Activated CD8-positive, alpha-beta memory T cell treated with anti-CD3 and anti-CD28 coated beads, Interleukin-2, amount 50 U/mL, for 1 hour (primary cell): ENCODE data around the gene COA8.

Source experiments
- DNase-seq: peaks from one replicate; pipeline ENCODE4 v3.0.0-alpha.2; 2020; ENCODE audit errors: extremely low read depth

The COA8 gene

DNA sequence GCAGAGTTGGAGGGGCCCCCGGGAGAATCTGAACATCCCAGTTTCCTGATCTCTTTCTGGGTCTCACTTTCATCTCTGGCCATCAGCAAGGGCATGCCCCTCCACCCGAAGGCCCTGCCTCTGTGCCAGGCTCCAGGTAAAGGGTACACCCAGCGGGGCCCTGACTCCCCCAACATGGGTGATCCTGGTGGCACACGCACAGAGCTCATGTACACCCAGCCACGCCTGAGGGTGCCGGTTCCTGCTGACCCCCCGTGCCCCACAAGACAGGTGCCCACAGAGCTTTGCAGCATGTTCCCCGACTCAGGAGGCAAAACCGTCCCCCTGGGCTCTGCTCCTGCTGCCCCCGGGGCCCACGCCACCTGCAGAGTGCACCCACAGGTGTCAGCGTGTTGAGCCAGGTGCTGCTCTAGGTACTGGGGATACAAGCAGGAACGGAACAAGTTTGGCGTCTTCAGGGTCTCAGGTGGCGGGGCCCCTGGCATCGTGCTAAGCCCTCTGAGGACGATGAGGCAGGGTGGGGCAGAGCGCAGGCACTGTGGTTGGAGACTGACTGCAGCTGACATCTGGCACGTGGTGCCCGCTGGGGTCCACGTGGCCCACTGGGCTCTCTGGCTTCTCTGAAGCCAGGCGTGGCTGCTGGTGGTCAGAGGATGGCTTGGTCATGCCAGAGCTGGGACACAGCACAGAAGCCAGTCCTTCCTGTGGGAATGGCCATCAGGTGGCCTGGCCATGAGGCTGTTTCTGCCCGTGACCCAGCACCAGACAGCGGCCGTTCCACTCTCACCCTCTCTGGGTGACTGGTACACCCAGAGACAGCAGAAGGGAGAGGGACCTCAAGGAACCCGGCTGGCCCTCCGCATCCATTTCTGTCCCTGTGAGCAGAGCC is 14.1 kb upstream of the COA8 start:
- DNase-seq, result no peak

DNA sequence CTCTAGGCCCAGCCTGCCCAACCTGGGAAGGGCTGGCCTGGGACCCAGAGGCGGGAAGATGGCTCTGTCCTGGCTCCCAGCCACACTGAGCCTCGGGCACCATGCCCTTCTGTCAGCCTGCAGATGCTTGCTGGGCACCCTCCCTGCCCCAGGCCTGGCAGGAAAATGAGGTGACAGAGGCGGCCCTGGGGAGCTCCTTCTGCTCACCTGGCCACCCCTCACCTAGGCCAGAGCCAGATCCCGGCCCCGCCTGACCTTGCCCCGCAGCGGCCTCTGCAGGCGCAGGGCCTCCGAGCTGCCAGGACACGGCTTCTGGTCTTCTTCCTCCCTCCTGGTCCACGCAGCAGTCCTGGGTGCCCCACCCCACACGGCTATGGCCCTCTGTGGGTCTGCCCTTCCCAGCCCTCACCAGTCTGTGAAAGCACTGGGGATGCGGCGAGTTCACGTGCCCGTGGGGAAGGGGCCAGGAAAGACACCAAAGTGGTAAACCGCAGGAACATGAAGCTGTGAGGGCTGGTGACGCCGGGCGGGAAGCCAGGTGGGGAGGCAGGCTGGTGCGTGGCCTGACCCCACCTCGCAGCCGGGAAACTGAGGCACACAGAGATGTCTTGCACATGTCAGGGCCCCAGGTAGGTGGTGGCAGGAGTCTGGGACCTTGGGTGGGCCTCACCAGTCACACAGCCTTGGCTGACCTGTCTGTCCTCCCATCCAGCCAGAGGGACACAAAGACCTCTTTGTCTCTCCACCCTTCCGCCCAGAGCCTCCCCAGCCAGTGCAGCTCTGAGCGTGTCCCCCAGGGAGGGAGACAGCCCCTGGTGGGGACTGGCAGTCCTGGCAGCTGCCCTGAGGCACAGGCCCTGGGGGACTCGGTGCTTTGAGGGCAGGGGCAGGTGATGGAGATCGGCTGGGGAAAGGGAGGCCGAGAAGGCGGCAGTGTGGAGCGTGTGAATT is 13.1 kb upstream of the COA8 start:
- DNase-seq, result no peak

DNA sequence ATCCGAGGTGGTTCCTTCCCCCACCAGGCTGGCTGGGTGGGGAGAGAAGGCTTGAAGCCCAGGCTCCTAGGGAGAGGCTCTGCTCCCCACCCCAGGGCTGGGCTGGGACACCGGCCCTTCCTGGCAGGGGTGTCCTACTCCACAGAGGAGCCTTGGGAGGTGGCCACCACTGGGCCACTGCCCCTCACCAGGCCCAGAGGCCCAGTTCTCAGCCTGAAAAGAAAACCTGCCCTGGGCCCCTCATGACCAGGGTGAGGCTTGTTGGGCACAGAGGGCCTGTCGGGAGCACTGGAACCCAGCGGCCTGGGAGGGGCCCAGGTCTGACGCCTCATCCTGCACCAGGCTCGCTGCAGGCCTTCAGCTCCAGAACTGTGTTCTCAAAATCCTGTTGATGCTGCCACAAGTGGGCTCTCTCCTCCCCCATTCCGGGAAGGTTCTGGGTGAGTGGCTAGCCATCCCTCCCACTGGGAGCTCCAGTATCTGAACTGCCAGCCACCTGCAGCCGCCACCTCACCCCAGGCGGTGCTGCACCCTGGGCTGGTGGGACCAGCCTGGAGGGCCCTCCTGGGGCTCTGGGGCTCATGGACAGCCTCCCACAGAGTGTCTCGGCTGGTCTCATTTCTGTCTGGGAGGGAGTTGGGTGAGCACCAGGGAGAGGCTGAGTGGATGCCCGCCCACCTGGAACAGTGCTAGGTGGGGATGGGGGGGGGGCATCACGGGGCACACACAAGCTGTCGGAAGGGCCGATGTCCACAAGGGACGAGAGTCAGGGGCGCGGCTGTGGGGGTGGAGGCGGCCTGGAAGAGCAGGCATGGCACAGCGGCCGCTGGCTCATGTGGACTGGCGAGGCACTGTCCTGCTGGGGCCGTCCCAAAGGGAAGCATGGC is 12.1 kb upstream of the COA8 start:
- DNase-seq, result no peak

DNA sequence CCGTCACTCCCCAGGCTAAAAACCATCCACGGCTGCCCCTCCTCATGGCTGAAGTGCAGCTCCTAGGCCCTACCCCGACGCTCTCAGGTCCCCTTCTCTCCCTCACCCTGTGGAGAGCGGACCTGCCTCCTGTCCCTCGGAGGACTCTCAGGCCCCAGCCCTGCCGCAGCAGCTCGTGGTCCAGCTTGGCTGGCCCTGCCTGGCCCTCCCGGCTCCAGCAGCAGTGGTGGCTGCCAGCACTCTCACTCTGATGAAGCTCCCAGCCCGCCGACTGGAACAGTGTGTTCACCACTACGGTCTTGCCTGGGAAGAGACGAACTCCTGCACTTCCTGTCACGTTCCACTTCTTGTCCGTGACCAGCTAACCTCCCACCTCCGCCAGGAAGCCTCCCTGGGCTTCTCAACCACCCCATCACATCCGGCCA is 11.4 kb upstream of the COA8 start:
- no peak for DNase-seq

DNA sequence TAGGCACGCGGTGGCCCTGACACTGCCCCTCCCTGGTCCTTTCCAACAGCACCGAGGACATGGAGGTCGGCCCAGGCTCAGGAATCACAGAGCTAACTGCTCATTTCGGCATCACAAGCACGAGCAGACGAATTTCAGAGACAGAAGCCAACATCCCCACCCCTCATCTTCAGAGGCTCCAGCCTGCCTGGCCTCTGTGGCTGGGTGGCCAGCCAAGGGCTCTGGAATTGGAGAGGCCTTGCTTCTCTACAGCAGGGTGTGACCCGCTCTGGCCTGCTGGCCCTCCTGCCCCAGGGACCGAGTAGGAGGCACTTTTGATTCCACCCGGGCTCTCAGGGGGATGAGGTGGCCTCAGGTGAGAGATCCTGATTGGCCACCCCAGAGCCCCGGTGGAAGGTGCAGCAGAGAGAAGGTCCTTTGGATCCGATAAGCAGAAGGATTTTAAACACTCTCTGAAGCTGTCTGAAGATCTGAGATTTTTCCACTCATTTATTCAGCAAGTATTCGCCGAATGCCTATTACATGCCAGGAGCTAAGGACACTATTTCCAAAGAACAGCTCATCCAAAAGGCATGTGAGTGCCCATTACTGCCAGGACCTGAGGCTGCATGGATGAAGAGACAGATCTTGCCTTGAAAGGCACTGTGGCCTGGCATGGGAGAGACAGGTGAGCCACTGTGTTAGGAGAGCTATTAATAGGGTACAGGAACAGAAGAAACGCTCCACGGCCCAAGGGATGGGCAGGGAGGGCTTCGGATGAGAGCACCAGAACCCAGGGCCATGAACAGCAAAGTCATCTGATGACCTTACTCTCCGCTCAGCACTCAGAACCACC is 10.5 kb upstream of the COA8 start:
- DNase-seq, result no peak

DNA sequence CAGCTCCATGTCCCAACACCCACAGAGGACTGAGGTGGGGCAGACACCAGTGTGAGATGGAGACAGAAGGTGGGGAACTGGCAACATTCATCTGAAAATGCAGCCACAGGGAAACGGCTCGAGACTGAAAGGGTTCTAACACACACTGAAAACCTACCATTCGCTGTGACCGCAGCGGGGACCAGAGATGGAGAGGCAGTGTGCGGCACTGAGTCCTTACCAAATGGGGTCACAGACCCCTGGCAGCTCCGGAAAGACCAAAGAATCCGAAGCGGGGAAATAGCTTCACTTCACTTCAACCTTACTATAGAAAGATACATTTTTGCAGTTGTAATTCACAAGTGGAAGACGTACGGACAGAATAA is 9.9 kb upstream of the COA8 start:
- no peak for DNase-seq

DNA sequence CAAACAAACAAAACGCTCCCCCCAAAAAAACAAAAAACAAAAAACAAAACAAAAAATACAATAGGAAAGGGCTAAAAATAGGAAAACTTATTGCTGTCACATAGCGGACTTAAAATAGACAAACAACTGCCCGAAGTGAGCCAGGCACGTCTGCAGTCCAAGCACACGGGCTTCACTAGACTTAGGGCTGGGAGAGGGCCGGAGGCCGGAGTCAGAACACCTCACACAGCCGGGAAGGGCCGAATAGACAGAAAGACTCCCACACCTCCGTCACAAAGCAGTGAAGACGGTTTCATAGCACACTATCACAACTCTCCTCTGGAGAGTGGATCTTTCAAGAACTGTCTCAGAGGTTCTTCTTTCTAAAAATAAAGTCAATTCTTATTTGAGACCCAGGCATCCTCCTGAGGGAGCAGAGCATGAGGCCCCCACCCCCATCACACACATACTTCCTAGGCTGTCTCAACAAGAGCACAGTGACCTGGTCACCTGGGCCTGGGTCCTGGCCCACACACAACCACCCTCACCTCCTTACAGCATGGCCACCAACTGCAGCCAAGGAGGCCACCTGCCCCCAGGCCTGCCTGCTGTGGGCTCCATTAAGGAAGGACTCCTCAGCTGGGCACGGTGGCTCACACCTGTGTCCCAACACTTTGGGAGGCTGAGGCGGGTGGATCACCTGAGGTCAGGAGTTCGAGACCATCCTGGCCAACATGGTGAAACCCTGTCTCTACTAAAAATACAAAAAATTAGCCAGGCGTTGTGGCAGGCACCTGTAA is 7.0 kb upstream of the COA8 start:
- DNase-seq, result no peak

DNA sequence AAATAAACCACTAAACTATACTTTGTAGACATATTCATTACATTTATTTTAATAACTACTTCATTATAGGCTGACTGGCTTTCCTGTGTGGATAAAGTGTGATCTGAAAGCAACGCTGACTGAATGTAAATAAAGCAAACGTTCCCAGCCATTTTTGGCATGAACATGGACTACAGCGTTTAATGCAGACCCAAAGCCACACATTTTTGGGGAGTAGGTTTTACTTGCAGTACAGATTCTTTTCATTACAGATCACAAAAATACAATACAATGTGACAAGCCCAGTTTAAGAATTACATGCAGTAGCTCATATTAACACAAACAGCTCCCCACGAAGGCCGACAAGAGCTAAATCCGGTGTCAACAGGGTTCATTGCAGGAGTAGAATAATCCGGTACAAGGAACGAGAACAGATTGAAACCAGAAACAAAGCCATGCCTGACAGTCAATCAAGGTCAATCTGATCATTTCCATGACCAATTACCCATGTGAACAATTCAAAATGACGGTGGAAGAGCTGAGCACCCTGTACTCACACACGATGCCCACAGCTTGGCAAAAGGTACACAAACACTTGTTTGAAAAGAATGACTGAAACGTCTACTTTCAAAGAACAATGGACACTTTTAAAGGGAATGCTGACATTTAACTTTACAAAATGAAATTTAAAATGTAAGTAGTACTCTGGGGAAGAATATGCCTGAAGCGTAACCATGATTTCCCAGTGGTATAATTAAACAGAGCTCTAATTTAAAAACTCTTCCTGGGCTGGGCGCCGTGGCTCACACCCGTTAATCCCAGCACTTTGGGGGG is 5.6 kb upstream of the COA8 start:
- no peak for DNase-seq

DNA sequence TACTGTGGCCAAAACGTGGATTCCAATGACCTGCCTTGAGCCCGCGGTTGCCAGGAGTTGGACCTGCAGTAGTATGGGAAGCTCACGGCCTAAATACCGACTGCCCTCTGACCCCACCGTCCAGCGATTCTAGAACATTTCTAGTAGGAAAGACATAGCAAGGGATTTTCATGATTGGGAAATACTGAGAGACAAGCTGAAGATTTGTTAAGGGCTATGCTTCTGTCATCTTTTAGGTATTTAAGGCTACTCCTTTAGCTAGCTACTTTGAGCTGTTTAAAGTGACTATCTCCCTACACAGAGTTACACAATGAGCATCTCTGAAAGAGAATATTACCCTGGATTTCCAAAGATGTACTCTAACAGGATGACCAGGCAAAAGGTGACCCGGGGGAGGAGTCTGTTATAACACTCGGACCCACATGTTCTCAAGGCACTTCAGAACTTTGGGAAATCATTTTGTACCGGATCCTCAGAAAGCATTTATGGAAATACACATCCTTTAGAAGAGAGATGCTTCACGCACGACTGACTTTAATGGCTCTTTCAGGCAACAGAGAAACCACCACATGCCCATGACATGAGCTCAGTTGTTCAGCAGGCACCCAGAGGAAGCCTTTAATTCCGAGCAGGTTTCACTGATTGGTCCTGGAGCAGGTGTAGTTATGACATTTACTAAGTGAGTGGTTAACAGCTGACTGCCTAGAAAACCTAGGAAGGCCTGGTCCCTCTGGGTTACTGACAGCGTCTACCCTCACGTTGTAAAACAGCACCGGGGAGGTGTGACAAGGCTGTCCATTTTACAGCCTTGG is 4.5 kb upstream of the COA8 start:
- DNase-seq, result no peak

DNA sequence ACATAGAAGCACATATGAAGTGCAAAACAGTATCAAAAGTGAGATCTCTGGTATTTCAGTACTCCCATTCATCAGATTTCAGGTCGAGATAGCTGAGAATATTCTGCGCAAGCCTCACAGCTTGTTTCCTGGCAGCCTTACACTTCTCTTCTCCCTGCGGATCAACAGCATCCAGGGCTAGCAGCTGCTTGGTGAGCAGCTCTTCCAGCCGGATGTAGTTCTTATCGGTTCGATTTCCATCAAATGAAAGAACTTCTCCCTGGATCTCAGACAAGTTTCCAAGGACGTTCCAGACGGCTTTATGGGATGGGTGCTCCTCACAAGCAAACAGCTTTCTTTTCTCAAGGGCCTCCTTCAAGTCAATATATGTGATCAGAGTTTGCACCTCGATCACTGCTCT is 3.0 kb upstream of the COA8 start:
- DNase-seq, result no peak

DNA sequence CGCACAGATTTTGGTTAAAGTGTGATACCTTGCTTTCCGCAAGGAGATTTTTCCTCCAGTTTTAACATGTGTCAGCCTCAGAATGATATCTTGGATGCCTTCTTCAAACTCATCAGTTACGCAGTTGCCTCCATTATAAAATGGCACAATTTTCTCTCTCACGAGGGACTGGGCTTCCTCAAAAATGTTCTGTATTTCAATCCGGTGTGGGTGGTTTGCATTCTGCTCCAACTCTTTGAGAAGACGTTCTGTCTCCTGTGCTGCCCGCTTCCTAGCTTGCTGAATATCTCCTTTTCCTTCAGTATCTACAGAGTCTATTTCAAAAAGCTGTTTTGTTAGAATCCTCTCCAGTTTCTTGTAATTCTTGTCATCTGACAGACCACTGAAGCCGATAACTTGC is 2.1 kb upstream of the COA8 start:
- DNase-seq, result no peak

DNA sequence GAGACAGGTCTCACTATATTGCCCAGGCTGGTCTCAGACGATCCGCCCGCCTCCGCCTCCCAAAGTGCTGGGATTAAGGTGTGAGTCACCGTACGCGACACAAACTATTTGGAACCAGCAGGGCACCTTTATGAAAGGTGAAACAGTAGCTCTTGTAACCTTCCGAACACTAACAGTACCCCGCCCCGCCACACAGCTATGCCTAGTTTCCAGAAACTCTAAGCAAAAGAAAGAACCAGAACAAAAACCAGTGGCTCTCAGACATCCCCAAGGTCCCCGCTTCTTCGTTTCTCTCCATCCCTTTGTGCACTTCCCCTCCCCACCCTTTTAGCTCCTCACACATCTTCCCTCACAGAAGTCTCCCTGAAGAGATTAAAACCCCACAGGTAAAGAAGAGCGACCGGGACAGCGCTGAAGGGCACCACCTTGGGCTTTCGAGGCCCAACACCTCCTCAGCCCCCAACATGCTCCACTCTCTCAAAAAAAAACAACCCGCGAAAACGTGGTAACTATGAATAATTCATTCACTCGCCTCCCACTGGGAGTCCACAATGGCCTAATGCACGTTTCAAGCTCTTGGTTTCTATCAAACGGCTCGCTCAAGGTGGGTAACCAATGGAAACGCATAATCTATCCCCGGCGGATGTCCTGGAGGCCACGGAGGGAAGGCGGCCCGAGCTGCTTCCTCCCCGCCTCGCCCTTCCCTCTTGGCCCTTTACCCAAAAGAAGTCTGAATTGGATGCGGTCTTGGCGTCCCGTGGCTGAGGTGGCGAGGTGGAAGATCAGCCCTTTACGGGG is 1.2 kb upstream of the COA8 start:
- no peak for DNase-seq

DNA sequence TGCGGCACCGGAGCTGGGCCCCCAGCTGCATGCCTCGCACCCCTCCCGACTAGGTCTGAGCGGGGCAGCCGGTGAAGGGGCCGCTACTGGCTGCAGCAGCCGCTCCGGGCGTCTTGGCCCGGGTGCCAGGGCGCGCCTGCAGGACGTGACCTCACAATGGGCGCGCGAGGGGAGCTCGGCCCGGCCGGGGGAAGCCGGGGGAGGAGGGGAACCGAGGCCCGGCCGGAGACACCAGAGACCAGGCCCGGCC is 656 bp upstream of the COA8 start:
- DNase-seq, result no peak

DNA sequence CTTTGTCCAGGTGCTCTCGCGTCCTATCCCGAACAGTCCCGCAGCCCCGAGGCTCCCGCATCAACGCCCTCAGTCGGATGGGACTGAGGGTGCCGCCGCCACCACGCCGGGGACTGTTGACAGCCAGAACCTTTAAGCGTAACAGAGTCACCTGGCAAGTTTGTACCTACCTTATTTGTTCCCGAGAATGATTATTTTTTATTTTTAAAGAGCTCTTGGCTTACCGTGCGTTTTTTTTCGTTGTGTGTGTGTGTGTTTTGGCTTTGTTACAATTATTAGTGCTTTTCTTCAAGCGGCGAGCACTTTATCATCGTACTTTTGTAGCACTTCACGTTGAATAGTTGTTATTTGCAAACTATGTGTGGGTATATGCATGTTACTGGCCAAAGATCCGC is 463 bp downstream of the COA8 start:
- DNase-seq, result no peak

DNA sequence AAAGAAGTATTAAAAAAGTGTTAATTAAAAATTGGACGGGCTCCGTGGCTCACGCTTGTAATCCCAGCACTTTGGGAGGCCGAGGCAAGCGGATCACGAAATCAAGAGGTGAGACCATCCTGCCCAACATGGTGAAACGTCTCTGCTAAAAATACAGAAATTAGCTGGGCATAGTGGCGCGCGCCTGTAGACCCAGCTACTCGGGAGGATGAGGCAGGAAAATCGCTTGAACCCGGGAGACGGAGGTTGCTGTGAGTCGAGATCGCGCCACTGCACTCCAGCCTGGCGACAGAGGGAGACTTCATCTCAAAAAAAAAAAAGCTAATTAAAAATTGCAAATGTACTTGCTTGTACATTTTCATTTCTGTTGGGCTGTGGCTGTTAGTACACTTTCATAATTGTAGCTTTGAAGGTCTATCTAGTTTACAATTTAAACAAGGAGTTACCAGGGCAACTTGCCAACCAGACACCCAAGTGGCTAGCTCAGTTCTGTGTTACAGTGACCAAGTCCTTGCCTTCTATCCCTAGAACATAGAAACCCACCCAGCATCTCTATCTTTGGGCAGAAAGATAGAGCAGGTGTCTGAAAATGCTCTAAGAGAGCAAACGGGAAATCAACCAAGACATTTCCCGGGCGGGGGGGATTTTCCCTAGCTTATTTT is 1.2 kb downstream of the COA8 start:
- DNase-seq, result no peak

DNA sequence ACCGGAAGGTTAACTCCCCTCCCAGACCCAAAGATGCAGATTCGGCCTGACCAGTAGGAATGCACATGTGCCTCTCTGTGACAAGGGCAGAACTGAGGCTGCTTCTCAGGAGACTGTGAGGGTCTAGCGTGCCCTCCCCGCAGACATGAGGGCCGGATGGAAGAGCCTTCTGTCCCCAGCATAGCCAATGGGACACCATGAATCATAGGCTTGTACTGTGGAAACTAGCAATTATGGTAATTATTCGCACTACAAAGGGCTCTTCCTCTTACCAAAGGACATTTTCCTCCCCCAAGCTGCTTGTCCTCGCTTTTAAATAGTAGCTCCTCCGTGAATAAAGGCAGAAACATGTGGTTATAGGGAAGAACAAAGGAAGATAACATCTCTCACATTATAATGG is 6.2 kb downstream of the COA8 start:
- no peak for DNase-seq

DNA sequence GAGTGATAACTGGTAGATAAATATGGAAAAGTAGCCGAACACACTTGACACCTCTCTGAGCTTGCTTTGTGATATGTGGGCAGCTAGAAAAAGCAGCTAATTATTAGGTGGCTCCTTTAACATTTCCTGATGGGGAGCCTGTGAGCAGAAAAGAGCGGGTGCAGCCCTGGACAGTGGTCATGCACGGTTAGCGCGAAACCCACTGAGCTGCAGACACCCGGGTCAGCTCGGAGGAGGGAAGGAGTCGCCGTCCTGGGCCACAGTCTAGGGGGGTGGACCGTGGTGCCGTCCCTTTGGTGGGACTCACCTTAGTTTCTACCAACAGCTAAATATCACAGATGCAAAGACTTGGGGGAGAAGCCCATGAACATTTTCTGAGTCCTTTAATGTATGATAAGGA is 6.6 kb downstream of the COA8 start:
- DNase-seq, result no peak
